Vagina (tissue), 2 donors: ENCODE data around the gene SNTB2.

Experiments used
- CTCF ChIP-seq, 3 experiments: fragments of 450-650 bp in 2 of 3; fragments of 200-600 bp in 1 of 3; sonication (generic) in 1 of 3; IDR thresholded peaks; one replicate each; pipeline ENCODE4 v1.5.1; 2017 to 2019; ENCODE audit warnings: antibody characterized with exemption in 3 of 3, mild to moderate bottlenecking in 2 of 3, moderate library complexity in 2 of 3
- POLR2A ChIP-seq, 2 donors: fragments of 450-650 bp; IDR thresholded peaks; one replicate each; pipeline ENCODE4 v1.6.1; 2017; ENCODE audit warnings: antibody characterized with exemption in 2 of 2, mild to moderate bottlenecking in 2 of 2, moderate library complexity in 2 of 2
- POLR2AphosphoS5 ChIP-seq, 2 donors: sonication (generic); formaldehyde crosslinking; IDR thresholded peaks; one replicate each; pipeline ENCODE4 v1.9.0; 2017; ENCODE audit warnings: antibody characterized with exemption in 2 of 2, mild to moderate bottlenecking in 2 of 2, low read depth in 1 of 2; ENCODE audit not compliant: insufficient read depth in 1 of 2

- TF ChIP-seq POLR2A (IDR thresholded peaks at IDR 0.05) (no peak), CTCF (IDR thresholded peaks at IDR 0.05) (no peak), POLR2AphosphoS5 (IDR thresholded peaks at IDR 0.05; ENCODE audit: insufficient read depth in 1 of 2, low read depth in 1 of 2) (no peak)
Measured at GRCh38 chr16:69188236-69188549, 1.2 kb downstream of the SNTB2 start.
